ENCODE results near the gene INSM2. TPM values are rescaled to one million over a fixed set of nuclear protein-coding genes. Genes with fewer than 3 reads are reported as not detected.

INSM2 gene
- total RNA-seq, 1 donor from 2014 or later: 0.12 TPM

- no peaks in the 10 kb centered on the region for H3K36me3 Mint-ChIP-seq
- no peak for TF ChIP-seq CTCF (conservative IDR thresholded peaks at IDR 0.05)
- H3K27me3 Mint-ChIP-seq: peaks cover 11% of the 10 kb centered on the region
- no peak overlapping the region for H3K27ac Mint-ChIP-seq
- H3K4me3 Mint-ChIP-seq: no peak overlapping the region
- H3K9me3 Mint-ChIP-seq: no peaks in the 10 kb centered on the region
- H3K4me1 Mint-ChIP-seq (ENCODE audit: unreplicated experiment): no peaks in the 10 kb centered on the region
- DNase-seq (ENCODE audit: extremely low spot score, unreplicated experiment): no peak
Observed at GRCh38 chr14:35519986-35520385, 14.0 kb upstream of the INSM2 start.

GRCh38 chr14:35525695-35526094, 8.3 kb upstream of the INSM2 start:
- TF ChIP-seq CTCF (conservative IDR thresholded peaks at IDR 0.05): no peak
- H3K27me3 Mint-ChIP-seq: peaks cover 51% of the 10 kb centered on the region
- no peak for DNase-seq (ENCODE audit: extremely low spot score, unreplicated experiment)
- no peaks in the 10 kb centered on the region for H3K36me3 Mint-ChIP-seq
- H3K4me3 Mint-ChIP-seq: no peak overlapping the region
- H3K9me3 Mint-ChIP-seq: no peaks in the 10 kb centered on the region
- no peak overlapping the region for H3K27ac Mint-ChIP-seq
- H3K4me1 Mint-ChIP-seq (ENCODE audit: unreplicated experiment): no peaks in the 10 kb centered on the region

GRCh38 chr14:35526962-35527361, 7.0 kb upstream of the INSM2 start:
- Mint-ChIP-seq H3K4me3 (no peak overlapping the region), H3K36me3 (no peaks in the 10 kb centered on the region), H3K9me3 (no peaks in the 10 kb centered on the region), H3K27me3 (peaks cover 59% of the 10 kb centered on the region), H3K4me1 (ENCODE audit: unreplicated experiment) (no peaks in the 10 kb centered on the region), H3K27ac (no peak overlapping the region)
- TF ChIP-seq CTCF (conservative IDR thresholded peaks at IDR 0.05): no peak
- DNase-seq (ENCODE audit: extremely low spot score, unreplicated experiment): no peak

GRCh38 chr14:35531960-35532747, 1.8 kb upstream of the INSM2 start:
- Mint-ChIP-seq H3K36me3 (no peaks in the 10 kb centered on the region), H3K4me1 (ENCODE audit: unreplicated experiment) (no peaks in the 10 kb centered on the region)

GRCh38 chr14:35532783-35533356, 1.1 kb upstream of the INSM2 start:
- no peaks in the 10 kb centered on the region for H3K36me3 Mint-ChIP-seq
- no peaks in the 10 kb centered on the region for H3K4me1 Mint-ChIP-seq (ENCODE audit: unreplicated experiment)
- no peak overlapping the region for H3K27ac Mint-ChIP-seq
- peaks cover 83% of the 10 kb centered on the region for H3K27me3 Mint-ChIP-seq
- DNase-seq (ENCODE audit: extremely low spot score, unreplicated experiment): no peak
- no peak for TF ChIP-seq CTCF (conservative IDR thresholded peaks at IDR 0.05)
- peak overlapping the region; percentile 79 for H3K4me3 Mint-ChIP-seq
- H3K9me3 Mint-ChIP-seq: no peaks in the 10 kb centered on the region

More at GRCh38 chr14:35531960-35532747, 1.8 kb upstream of the INSM2 start:
- Mint-ChIP-seq H3K4me3 (no peak overlapping the region), H3K9me3 (no peaks in the 10 kb centered on the region), H3K27me3 (peaks cover 86% of the 10 kb centered on the region), H3K27ac (no peak overlapping the region)
- no peak for TF ChIP-seq CTCF (conservative IDR thresholded peaks at IDR 0.05)
- DNase-seq (ENCODE audit: extremely low spot score, unreplicated experiment): no peak
